ENCODE data around the gene EEF2K.

Gene EEF2K

DNA sequence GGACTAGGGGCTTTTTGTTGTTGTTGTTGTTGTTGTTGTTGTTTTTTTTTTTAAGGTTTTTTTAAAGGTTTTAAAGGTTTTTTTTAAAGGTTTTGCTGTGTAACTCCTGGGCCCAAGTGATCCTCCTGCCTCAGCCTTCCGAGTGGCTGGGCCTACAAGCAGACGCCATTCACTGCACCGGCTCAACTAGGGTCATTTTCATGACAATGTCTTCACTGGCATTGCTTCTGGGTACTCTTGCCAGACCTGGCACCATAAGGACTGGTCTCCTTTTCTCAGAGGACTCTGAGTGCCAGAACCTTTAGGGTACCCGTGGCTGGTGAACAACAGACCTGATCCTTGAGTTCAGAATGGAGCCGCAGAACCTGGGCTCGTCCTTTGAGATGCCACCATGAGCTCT, 111.5 kb downstream of the EEF2K start:
- no peak for DNase-seq (ENCODE audit: low read depth)

DNA sequence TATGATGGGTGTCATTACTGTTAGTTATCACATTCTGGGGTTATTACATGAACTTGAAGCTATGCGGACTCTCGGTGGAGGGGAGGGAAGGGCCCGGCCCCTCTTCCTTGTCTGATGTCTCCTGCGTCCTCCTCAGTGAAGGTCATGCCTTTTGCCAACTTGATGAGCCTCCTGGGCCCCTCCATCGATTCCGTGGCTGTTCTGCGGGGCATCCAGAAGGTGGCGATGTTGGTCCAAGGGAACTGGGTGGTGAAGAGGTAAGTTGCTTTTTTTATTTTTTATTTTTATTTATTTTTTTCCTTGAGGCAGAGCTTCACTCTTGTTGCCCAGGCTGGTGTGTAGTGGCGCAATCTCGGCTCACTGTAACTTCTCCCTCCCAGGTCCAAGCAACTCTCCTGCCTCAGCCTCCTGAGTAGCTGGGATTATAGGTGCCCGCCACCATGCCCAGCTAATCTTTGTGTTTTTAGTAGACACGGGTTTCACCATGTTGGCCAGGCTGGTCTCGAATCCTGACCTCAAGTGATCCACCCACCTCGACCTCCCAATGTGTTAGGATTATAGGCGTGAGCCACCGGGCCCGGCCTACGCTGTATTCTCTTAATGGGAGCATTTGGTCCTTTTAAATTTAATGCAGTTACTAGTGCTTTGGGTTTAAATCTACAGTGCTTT, 112.7 kb downstream of the EEF2K start:
- DNase-seq (ENCODE audit: low read depth), result peak; percentile 38

DNA sequence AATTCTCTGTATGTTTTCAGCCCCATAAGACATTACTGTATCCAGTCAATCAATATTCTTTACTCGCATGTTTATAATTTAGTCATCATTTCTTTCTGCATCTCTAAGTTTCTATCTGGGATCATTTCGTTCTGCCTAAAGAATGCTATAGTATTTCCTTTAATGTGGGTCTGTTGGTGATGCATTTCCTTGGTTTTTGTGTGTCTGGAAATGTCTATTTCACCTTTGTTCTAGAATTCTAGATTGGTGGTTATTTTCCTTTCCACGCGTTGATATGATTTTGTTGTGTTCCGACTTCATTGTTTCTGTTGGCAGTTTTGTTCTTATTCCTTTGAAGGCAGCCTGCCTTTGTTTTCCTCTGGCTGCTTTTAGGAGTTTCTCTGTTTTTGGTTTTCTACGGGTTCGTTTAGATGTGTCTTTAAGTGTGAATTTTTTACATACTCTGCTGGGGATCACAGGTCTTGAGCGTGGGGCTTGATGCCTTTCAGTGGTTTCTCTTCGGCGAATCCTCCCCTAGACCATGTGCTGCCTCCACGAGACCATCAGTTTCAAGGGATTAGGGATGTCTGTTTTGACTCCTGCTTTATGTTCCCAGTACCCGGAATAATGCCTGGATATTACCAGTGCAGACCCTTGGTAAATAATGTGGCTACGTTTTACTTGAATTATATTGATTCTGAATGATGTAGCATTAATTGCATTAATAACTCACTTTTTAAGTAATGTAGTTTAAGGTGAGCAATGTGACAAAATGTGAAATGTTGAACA, 114.7 kb downstream of the EEF2K start:
- no peak for DNase-seq (ENCODE audit: low read depth)

DNA sequence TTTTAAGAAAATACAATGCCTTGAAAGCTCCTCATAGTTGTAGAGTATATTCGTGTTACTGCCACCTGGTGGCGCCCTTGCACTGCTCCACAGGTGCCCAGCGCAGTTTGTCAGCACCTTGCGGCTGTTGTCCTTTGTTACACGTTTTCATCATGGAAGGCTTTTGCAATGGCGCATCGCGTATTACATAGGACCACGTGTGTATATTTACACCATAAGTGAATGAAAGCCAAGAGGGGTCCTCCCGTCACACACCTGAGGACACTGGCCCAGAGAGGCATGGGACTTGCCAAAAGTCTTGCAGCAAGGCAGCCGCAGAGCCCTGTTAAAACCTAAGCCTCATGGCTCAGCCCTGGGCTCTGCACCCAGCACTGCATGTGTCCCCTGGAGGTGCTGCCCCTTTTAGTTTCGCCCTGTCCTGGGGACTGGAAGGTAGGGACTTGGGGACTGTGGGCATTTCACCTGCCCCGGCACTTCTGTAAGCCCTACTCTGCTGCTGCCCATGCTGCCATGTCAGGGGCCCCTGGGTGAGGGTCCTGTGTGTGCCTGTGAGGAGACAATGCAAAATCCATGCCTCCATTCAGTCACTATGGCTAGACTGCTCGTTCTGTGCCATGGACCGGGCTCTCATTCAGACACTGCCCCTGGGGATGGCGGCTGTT, 115.4 kb downstream of the EEF2K start:
- DNase-seq (ENCODE audit: low read depth), result peak; percentile 46

DNA sequence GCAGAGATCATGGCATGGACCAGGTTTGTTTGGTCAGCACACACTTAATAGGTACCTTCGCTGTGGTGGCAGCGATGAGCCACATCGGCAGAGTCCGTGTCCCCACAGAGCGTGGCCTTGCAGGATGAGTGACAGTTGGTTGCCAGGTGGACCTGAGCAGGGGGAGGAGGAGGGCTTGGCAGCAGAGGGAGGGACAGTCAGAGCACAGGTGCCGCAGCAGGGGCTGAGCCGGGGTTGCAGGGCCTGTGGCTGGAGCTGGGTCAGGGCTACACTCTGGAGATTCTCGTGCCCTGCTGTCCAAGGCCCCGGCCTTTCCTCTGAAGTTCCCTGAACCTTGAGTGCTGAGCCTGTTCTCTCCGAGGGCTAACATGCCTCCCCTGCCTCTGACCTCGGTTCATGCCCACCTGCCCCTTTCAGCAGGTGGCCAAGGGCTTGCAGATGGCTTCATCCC, 116.0 kb downstream of the EEF2K start:
- no peak for DNase-seq (ENCODE audit: low read depth)

- no peak for DNase-seq (ENCODE audit: low read depth)
These were observed 116.7 kb downstream of the EEF2K start for GRCh38 chr16:22322741-22323140.

DNA sequence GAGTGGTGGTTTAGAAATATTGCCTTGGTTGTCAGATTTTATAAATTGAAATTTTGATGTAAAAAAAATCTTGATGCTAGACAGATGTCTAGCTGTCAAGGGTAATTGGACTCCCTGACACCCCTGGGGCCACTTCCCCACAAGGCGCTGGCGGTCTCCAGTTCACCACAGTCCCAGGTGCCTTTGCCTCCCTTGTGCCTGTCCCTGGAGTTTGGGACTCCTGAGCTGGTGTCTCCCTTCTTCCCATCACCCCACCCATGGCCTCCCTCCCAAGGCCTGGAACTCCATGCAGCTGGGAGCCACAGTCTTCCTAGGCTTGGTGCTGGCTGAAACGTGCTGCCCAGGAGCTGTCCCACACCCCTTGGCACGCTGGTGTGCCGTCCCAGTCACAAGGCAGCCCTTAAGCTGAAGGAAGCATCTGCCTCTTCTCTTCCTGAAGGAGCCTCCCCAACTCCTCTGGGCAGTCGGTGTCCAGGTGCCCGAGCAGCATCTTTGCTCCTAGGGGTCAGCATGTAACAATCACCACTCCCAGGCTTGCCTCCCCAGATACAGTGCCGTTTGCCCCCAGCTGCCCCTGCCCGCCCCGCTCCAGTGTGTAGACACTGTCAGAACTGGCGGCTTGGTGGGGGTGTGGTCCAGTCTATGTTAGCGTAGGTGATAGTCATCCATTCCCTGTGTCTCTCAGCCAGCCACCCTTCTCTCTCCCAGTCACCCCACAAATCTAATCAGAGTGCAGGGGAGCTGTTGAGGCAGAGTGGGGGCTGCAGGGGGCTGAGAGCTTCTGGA, 117.3 kb downstream of the EEF2K start:
- DNase-seq (ENCODE audit: low read depth), result no peak

DNA sequence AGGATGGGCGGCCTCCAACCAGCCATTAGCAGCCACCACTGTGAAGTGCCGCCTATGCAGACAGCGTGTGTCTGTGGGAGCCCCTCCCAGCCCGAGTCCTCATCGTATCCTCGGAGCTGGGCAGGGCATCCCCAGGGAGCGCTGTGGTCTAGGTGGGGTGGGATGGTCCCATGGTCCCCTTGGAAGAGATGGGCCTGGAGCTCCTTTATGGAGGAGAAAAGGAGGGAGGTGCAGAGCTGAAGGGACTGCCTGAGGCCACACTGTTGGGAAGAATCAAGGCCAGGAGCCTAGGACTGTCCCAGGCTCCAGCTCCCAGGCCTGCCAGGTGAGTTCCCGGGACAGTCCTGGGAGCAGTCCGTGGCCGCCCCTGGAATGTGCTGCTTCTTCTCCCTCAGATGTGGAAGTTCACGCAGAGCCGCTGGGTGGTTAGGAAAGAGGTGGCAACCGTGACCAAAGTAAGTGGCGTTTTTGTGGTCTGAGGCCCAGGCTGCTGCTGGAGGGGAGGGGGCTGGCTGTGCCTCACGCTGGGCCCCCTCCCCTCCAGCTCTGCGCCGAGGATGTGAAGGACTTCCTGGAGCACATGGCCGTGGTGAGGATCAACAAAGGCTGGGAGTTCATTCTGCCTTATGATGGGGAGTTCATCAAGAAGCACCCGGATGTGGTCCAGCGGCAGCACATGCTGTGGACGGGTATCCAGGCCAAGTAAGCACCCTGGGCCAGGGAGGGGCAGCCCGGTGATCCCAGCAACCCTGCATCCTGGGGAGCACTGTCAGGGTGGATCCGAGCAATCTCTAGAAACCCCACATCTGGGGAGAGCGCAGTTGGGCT, 118.1 kb downstream of the EEF2K start:
- DNase-seq (ENCODE audit: low read depth), result no peak

DNA sequence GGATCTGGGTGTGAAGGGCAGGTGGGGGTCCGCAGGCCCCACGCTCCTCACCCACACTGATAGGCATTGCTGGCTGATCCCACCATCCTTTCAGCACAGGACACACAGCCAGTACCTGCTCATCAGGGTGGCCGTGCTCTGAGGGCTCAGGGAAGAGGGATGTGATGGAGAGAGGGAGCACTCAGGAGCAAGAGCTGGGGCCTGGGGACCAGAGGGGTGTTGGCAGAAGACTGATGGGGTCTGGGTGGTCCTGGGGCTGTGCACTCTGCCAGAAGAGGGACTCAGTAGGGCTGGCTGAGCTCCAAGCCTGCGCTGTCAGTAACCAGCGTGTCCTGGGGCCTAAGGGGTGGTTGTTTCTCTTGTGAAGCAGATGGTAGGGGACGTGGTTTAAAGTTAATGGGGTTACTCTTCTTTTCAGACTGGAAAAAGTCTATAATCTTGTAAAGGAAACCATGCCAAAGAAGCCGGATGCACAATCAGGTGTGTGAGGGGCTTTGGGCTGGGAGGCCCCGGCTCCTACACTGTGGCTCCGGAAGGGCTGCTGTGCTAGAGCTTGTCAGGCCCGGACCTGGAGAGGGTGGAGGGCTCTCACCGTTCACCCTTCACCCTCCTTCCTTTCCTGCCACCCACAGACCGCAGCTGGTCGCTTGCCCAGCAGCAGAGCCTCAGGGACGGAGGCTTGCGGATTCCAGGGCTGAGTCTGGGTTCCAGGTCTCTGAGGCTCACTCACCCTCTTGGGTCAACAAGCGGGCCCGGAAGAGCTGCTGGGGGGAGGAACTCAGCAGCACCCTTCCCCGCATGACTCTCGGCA, 118.9 kb downstream of the EEF2K start:
- DNase-seq (ENCODE audit: low read depth), result no peak

DNA sequence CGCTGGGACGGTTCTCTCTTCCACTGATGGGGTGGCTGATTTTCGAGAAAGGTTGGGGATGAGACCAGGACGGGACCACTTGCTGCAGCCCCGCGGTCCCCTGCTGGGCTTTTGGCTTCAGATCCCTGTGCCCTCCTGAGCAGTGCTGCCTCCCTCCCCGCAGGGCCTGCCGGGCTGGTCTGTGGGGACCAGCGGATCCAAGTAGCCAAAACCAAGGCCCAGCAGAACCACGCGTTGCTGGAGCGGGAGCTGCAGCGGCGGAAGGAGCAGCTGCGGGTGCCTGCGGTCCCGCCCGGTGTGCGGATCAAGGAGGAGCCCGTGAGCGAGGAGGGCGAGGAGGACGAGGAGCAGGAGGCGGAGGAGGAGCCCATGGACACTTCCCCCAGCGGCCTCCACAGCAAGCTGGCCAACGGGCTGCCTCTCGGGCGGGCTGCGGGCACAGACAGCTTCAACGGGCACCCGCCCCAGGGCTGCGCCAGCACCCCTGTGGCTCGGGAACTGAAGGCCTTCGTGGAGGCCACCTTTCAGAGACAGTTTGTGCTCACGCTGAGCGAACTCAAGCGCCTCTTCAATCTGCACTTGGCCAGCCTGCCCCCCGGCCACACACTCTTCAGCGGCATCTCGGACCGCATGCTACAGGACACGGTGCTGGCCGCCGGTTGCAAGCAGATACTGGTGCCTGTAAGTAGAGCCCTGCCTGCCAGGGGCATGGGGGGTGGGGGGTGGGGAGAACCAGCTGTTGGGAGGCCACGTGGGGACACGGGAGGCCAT, 119.7 kb downstream of the EEF2K start:
- DNase-seq (ENCODE audit: low read depth), result no peak

- no peak for DNase-seq (ENCODE audit: low read depth)
These were observed 120.2 kb downstream of the EEF2K start for GRCh38 chr16:22326369-22326652.

DNA sequence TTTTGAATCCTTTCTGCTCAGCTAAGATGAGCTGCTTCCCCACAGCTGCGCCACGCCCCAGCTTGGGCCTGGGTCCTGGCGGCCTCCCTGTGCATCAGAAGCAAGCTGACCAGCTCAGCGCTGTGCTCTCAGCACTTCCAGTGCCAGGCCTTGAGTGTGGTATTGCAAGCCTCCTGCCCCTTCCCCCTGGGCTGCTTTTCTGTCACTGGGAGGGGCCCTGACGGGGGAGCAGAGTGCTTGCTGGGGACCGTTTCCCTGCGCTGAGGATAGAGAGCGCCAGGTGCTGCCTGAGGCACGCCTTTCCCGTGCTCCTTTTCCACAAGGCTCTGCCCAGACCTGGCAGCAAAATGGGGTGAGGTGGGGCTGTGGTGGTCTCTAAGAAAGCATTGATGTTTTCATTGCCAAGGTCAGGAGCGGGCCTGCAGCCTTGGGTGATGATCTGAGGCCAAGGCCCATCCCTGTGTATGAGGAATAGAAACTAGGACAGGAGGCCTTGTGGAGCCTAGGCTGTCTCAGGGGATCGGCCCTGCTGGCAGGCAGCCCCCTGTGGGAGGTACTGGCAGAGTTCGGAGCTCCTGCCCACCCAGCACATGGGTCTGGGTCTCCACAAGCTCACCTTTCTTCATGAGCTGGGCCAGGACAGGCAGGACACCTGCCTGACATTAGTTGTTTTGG, 120.8 kb downstream of the EEF2K start:
- no peak for DNase-seq (ENCODE audit: low read depth)

- DNase-seq (ENCODE audit: low read depth), result no peak
These were observed 121.3 kb downstream of the EEF2K start for GRCh38 chr16:22327446-22327775.

GRCh38 chr16:22328081-22328725, 122.1 kb downstream of the EEF2K start:
- no peak for DNase-seq (ENCODE audit: low read depth)

DNA sequence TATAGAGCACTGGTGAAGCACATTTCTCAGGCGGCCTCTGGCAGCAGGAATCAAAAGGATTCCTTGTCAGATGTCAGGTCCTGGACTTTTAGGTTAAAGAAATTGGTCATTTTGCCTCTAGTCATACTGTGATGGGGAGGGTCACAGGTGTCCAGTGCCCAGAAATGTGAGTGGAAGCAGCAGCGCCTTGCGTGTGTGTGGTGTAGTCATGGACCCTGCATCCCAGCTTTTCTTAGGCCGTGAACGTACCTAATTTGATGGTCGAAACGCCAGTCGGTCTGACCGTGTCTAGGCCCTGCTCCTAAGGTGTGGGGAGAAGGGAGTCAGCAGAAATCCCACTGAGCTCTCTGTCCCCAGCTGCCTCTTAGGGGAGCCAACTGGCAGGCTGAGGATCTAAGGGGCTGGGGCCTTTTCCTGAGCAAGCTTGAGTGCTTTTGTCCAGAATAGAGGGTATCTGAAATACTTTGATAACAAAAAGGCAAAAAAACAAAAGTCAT, 123.2 kb downstream of the EEF2K start:
- DNase-seq (ENCODE audit: low read depth), result no peak

DNA sequence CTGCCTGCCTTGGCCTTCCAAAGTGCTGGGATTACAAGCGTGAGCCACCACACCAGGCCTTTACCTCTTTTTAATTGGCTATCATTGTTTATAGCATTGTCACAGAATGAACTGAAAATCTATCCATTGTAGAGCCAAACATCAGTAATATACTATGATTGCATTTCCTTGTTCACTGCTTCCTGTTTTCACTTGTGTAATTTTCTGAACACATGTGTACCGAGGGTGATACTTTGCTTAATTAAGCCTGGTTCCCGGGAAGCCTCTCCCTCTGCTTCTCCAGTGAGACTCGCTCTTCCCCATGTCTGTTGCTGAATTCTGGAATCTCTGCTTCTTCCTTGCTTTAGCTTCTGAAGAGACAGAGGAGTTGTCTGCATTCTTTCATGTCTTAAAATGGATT, 124.2 kb downstream of the EEF2K start:
- DNase-seq (ENCODE audit: low read depth), result no peak

DNA sequence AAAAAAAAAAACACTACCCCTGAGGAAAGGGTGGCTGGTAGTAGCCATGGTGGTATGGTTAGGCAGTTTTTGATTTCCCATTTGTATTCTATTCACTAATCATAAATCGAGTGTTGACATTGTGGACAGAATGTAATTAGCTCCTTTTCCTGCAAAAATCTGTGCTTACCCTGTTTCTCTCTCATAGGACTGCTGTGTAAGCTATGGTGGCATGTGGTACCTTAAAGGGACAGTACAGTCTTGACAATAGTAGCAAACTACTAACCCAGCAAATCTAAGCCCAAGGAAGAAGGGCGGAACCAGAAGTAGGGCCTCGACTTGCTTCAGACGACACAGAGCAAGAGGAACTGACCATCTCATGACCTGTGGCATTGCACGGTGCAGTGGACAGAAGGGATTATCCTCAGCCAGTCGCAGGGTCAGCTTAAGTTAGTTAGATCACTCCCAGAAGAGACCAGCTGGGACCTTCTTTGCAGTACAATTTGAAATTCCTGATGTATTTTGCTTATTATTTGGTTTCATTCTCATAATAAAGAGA, 127.4 kb downstream of the EEF2K start:
- no peak for DNase-seq (ENCODE audit: low read depth)

GRCh38 chr16:22335668-22336246, 129.7 kb downstream of the EEF2K start:
- DNase-seq (ENCODE audit: low read depth), result no peak
